Stimulated activated CD8-positive, alpha-beta memory T cell treated with anti-CD3 and anti-CD28 coated beads, Interleukin-12 subunit alpha, Interleukin-12 subunit beta, amount 100 ng/mL, for 4 hours (primary cell): ENCODE results near the gene KLK6.

ENCODE experiments used
- DNase-seq: peaks from one replicate; pipeline ENCODE4 v3.0.0-alpha.2; 2020; ENCODE audit warnings: low read depth

The KLK6 gene

DNA sequence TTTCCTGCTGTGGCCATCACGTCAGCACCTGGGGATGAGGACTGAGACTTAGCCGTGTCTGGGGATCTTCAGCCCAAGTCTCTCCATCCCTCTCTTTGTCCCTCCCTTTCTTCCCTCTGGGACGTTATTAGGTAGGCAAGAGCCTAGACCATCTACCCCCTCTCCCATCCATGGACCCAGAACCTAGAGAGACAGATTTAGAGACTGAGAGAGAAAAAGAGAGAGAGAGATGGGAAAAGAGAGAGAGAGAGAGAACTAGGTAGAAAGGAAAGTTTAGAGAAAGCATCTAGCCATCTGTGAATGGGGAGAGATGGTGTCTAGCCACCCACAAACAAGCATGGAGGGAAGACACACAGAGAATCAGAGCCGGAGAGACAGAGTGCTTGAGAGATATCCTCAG lies 58.7 kb downstream of the KLK6 start:
- no peak for DNase-seq

DNA sequence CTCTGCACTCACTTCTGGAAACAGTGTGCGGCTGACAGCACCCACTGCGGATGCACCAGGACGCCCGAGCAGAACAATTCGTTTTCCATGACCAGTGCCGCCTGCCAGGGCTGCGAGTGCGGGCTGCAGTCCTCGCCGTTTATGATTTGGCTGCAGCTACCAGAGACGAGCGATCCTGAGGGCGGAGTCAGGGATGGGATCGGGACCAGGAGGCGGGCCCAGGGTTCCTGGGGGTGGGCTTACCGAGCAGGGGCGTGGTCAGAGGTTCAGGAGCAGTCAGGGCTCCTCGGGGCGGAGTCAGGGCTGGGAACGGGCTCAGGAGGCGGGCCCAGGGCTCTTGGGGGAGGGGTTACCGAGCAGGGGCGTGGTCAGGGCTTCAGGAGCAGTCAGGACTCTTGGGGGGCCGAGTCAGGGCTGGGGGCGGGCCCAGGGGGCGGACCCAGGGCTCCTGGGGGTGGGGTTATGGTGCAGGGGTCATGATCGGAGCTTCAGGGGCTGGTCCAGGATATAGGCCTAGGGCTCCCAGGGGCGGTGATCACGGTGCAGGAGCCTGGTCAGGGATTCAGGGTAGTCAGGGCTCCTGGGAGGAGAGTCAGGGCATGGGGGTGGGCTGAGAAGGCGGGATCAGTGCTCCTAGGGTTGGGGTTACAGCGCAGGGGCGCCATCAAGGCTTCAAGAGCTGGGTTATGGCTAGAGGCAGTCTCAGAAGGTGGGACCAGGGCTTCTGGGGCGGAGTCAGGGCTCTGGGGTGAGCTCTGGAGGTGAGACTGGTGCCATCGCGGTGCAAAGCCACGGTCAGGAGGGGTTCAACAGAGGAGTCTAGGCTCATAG lies 59.9 kb downstream of the KLK6 start:
- DNase-seq, result no peak
